GM08714 (cell line): ENCODE measurements around the gene GLI2.

ENCODE experiments used
- H3K4me3 ChIP-seq: fragments of 200-500 bp; sonication (Bioruptor generic); 2 replicates; pipeline ENCODE4 v1.5.1; 2014; ENCODE audit warnings: mild to moderate bottlenecking, low read length, inconsistent platforms
- ZNF274 ChIP-seq: IDR thresholded peaks from 2 replicates; pipeline ENCODE4 v1.6.1; 2012; ENCODE audit warnings: mild to moderate bottlenecking, low read depth, low read length

The GLI2 gene

DNA sequence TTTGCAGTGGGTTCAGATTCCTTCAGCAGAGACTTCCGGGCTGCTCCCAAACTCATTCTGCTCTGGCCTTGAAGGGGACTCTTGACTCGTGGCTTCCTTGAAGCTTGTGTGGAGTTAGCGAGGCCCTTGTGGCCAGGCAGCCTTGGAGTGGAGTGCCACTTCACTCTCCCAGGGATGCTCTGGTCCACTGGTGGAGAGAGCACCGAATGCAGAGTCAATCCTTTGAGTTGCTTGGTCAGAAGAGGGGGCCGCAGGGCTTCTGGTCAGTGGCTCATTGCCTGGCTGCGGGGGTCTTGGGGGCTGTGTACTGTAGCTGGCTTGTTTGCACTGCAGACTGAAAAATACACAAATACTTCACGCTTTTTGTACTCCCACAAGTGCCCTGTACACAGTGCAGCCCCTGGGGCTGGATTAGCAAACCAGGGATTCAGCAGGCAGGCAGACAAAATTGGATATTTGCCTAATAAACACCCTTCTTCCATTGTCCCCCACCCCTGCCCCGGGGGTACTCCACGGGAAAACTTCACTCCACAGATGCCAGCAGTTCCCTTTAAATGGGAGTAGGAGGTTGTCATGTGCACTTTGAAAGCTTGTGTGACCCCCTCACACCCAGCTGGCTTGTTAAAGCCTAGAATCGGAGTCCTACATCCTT is 3.2 kb downstream of the GLI2 start:
- no peak overlapping the region for H3K4me3 ChIP-seq
- no peak for TF ChIP-seq ZNF274

DNA sequence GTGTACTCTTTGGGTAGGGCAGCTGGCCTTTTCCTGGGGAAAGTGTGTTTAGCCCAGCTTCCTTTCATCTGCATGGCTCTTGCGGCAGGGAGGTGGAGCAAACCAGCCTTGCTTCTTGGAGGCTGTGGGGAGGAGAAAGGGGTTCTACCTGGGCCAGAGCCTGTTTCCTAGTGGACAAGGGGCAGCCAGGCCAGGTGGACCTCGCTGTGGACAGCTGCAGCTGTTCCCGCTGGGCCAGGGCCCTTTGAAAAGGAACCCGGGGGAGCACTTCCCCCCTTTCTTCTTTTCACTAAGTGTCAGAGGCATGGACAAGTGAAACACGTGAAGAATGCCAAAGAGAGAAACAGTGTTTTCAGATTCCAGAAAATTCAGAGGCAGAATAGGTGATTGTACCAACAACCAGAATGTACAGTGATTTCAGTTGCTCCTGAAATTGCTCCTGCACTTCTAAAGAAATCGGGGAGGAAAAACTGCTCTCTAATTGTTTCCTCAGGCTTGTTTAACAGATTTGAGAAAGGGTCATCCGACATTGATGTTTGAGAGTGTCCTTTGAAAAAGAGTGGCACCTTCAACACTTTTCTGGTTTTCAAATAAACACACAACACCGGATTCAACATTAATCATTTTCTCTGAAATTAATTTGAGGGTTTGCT is 3.9 kb downstream of the GLI2 start:
- no peak for TF ChIP-seq ZNF274
- H3K4me3 ChIP-seq: no peak overlapping the region

- no peak overlapping the region for H3K4me3 ChIP-seq
- TF ChIP-seq ZNF274: no peak
These were observed 4.7 kb downstream of the GLI2 start for GRCh38 chr2:120740375-120740764.

DNA sequence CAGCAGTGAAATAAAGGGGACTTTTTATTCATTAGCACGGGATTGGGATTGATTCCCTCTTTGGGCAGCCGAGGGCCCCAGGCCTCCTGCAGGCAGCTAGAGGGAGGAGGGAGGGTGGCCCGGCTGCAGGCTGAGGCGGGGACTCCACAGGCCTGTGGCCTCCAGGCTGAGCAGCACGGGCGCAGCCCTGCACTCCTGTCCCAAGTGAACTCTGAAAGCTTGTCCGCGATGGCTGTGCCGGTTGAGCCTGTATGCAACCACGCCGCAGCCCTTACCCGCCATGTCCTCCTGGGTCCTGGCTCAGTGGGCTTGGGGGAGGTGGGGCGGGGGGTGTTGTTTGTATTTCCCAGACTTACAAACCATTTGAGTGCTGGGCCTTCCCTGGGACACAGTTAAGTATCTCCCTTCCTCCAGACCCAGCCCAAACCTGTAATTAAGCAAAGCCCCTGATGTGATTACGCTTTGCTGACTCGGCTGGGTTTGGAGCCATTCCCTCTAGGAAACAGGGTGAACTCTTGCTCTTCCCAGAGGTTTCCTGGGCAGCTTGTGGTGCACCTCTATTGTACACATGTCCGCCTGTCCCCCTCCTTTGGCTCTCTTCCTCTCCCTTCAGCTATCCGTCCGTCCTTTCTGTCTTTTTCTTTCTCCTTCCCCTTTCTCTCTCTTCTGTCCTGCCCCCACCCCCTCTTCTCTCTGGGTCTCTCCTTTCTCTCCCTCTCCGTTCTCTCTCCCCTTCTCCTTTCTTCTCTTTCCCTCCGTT is 5.3 kb downstream of the GLI2 start:
- no peak overlapping the region for H3K4me3 ChIP-seq
- TF ChIP-seq ZNF274: no peak

DNA sequence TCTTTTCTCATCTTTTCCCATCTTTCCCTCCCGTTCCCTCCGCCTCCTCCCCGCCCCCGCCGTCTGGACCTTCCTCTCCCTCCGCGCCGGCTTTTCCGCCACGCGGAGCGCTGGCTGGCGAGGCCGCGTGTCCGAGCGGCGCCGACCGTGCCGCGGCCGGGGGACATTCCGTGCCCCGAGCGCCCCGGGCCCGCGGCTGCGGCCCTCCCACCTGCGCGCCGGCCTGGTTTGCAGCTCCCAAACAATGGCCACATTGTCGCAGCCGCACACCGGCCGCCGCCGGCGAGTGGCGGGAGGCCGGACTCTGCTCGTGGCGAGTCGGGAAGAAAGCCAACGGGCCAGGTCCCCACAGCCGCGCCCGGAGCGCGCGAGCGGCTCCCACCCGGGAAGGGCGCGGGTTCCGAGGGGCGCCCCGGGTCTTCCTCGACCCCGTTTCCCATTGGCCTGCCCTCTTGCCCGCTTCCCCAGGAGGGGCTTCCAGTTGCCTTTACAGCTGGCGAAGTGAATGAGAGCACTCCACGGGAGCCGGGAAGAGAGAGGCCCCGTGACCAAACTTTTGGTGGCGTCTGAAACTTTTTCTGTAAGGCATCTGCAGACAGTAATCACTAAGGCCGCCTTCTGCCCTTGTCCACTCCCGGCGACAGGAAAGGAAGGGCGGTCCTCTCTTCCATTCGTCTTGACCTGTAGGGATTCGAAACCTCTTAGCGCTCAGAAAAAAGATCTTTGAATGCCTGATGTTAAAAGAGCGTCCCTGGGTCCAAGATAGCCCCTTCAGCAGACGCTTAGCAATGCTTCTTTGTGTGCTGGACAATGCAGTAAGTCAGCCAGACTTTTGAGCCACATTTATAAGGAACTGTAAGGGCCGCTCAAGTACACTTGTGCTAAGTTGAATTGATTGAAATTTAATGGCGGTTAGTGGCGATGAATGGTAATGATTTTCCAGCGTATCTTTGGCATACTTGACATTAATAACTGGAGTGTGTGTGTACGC is 6.2 kb downstream of the GLI2 start:
- no peak for TF ChIP-seq ZNF274
- H3K4me3 ChIP-seq: no peak overlapping the region

GRCh38 chr2:120743657-120744056 is 8.0 kb downstream of the GLI2 start:
- no peak for TF ChIP-seq ZNF274
- no peak overlapping the region for H3K4me3 ChIP-seq

DNA sequence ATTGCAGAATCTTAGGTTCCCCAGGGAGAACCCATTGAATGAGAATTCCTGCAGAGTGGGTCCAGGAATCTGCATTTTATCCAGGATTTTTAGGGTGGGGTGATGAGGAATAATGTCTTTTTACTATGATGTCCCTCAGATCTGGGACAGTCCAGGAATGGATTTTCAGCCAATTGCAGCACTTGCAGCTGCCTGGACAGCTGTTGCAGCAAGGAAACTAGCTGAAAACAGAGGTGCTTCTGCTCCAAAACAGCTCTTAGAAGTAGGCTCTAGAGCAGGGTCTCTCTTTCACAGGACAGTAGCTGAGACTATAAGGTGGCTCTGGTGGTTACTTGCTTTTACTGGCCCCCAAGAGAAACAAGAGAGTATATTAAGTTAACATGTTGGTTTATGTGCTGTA is 9.1 kb downstream of the GLI2 start:
- no peak overlapping the region for H3K4me3 ChIP-seq
- TF ChIP-seq ZNF274: no peak

- no peak overlapping the region for H3K4me3 ChIP-seq
- TF ChIP-seq ZNF274: no peak
These were observed 9.9 kb downstream of the GLI2 start for GRCh38 chr2:120745420-120746111.

- TF ChIP-seq ZNF274: no peak
- no peak overlapping the region for H3K4me3 ChIP-seq
These were observed 10.5 kb downstream of the GLI2 start for GRCh38 chr2:120746144-120746543.

- H3K4me3 ChIP-seq: no peak overlapping the region
- TF ChIP-seq ZNF274: no peak
These were observed 11.6 kb downstream of the GLI2 start for GRCh38 chr2:120747281-120747680.

- TF ChIP-seq ZNF274: no peak
- no peak overlapping the region for H3K4me3 ChIP-seq
These were observed 12.0 kb downstream of the GLI2 start for GRCh38 chr2:120747706-120748105.

DNA sequence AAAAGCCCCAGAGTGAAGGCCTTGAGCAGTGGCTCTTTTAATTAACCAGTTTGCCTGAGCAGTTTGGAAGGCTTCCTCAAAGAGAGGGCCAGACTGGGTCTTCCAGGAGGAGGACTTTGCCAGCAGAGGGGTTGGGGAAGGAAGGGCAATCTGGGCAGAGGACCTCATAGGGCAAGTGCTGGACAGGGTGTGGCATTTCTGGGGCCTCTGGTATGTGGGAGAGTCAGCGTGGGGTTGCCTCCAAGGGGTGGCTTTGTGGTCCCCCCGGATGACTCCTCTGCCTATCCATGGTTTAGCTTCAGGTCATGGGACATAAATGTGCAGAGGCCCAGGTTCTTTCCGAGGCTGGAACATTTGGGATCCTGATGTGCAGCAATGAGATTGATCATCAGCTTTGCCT is 12.6 kb downstream of the GLI2 start:
- TF ChIP-seq ZNF274: no peak
- H3K4me3 ChIP-seq: no peak overlapping the region

DNA sequence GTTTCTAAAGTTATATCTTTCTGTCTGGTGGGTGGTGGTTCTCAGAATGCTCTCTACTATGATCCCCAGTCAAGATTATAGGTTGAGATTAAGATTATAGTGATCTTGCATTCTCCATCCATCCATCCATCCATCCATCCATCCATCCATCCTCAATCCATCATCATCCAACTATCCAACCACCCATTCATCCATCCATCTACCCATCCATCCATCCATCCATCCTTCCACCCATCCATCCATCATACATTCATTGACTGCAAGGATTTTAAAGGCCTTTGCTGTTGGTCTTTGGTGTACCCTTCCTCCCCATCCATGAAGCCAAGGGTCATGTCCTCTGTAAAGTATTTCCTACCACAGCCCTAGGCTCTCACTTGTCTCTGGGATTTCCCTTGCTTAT is 13.1 kb downstream of the GLI2 start:
- TF ChIP-seq ZNF274: no peak

More for the DNA sequence above, 13.1 kb downstream of the GLI2 start:
- H3K4me3 ChIP-seq: no peak overlapping the region
